HEK293T (cell line): ENCODE data around the gene COX6A1.

ENCODE experiments used
- CTCF ChIA-PET: fragments of 350-600 bp; formaldehyde crosslinking; extraction: SDS; loops from one replicate; lab custom pipeline; 2021; ENCODE audit warnings: antibody characterized with exemption, inconsistent platforms; lab: Yijun Ruan, JAX
- POLR2A ChIA-PET: fragments of 350-600 bp; formaldehyde crosslinking; extraction: SDS; loops from one replicate; lab custom pipeline; 2020; ENCODE audit warnings: antibody characterized with exemption, inconsistent platforms; lab: Yijun Ruan, JAX
- DNase-seq: peaks from one replicate; pipeline ENCODE4 v3.0.0; 2012; ENCODE audit warnings: mixed read lengths; ENCODE audit errors: extremely low spot score
- ARNT ChIP-seq: fragments of 450-650 bp; IDR thresholded peaks from 2 replicates; pipeline ENCODE4 v1.6.1; 2017; ENCODE audit warnings: mild to moderate bottlenecking
- BHLHE40 ChIP-seq: fragments of 450-650 bp; IDR thresholded peaks from 2 replicates; pipeline ENCODE4 v1.6.1; 2016; ENCODE audit warnings: mild to moderate bottlenecking, moderate library complexity, borderline replicate concordance
- CTBP1 ChIP-seq: fragments of 450-650 bp; IDR thresholded peaks from 2 replicates; pipeline ENCODE4 v1.6.1; 2016; ENCODE audit warnings: borderline replicate concordance
- ELF4 ChIP-seq: fragments of 450-650 bp; IDR thresholded peaks from 2 replicates; pipeline ENCODE4 v1.6.1; 2017; ENCODE audit warnings: antibody characterized with exemption
- FOXA1 ChIP-seq: fragments of 450-650 bp; IDR thresholded peaks from 2 replicates; pipeline ENCODE4 v1.6.1; 2016; ENCODE audit warnings: mild to moderate bottlenecking
- FOXK2 ChIP-seq: fragments of 450-650 bp; IDR thresholded peaks from 2 replicates; pipeline ENCODE4 v1.6.1; 2016; ENCODE audit warnings: mild to moderate bottlenecking
- FOXM1 ChIP-seq: fragments of 450-650 bp; IDR thresholded peaks from 2 replicates; pipeline ENCODE4 v1.6.1; 2017; ENCODE audit warnings: mild to moderate bottlenecking, borderline replicate concordance
- HDGF ChIP-seq: fragments of 450-650 bp; IDR thresholded peaks from 2 replicates; pipeline ENCODE4 v1.6.1; 2017; ENCODE audit warnings: antibody characterized with exemption, borderline replicate concordance
- L3MBTL2 ChIP-seq: fragments of 450-650 bp; conservative IDR thresholded peaks from 2 replicates; pipeline ENCODE4 v1.6.1; 2016; ENCODE audit warnings: mild to moderate bottlenecking
- LEF1 ChIP-seq: fragments of 450-650 bp; IDR thresholded peaks from 2 replicates; pipeline ENCODE4 v1.6.1; 2017; ENCODE audit warnings: mild to moderate bottlenecking, borderline replicate concordance
- NFRKB ChIP-seq: fragments of 450-650 bp; IDR thresholded peaks from 2 replicates; pipeline ENCODE4 v1.6.1; 2016; ENCODE audit warnings: mild to moderate bottlenecking, moderate library complexity
- SP1 ChIP-seq: fragments of 450-650 bp; IDR thresholded peaks from 2 replicates; pipeline ENCODE4 v1.6.1; 2017
- SUZ12 ChIP-seq: fragments of 450-650 bp; IDR thresholded peaks from 2 replicates; pipeline ENCODE4 v1.6.1; 2016; ENCODE audit warnings: mild to moderate bottlenecking
- TARDBP ChIP-seq: fragments of 450-650 bp; IDR thresholded peaks from 2 replicates; pipeline ENCODE4 v1.6.1; 2016
- ZNF384 ChIP-seq: fragments of 450-650 bp; IDR thresholded peaks from 2 replicates; pipeline ENCODE4 v1.6.1; 2016
- TF ChIP-seq, protein P1 (sequence below): fragments of 450-650 bp; IDR thresholded peaks from 2 replicates; pipeline ENCODE4 v1.6.1; 2016

COX6A1 gene

DNA sequence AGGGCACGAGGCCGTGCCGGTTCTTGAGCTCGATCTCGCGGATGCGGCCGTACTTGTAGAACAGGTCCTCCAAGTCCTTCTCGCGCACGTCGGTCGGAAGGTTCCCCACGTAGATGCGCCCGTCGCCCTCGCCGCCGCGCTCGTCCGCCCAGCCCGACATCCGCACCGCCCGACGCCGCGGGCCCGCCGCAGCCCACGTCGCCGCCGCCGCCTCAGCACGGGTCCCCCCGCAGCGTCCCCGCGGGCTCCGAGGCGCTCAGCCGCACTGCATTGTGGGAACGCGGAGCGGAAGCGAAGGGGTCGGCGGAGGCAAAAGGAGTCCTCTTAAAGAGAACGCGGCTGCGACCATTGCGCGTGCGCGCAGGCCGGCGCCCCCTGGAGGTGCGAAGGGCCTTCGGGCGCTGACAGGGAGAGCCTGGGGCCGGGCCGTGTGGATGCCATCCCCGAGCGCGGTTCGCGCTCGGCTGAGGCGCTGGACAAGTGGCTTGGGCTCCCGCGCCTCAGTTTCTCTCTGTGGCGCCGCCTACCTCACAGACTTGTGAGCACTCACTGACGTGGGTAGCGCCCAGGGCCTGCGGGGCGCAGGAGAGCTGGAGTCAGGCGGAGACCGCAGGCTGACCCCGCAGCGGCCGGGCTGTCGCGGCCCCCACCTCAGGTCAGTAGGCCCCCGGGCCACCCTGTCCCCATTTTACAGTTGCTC is 31.7 kb downstream of the COX6A1 start, which contains the start of gene SRSF9:
TSS of gene SRSF9 (minus strand) at position 299 of the 700 bp plus-strand sequence. CDS start at position 160, 139 bp downstream.
- ChIA-PET POLR2A (interaction anchor here (0.9 to 5.4 kb wide), 13 partner anchors 12 to 268 kb away, joined by 3 to 39 read pairs (median 5); partner anchors contain the start of genes COQ5, DYNLL1, RNU4-2 and RPLP0), CTCF (interaction anchor here (0.7 to 2.5 kb wide), 7 partner anchors 10 to 59 kb away, joined by 3 to 7 read pairs (median 4); partner anchors contain the start of gene COQ5)
- TF ChIP-seq L3MBTL2 (peak; percentile 47; the same call in 1 of the 2 replicates), ELF4 (peak; percentile 19; the same call in 1 of the 2 replicates), HDGF (no peak), FOXM1 (peak; percentile 73; the same call in 1 of the 2 replicates), LEF1 (peak; percentile 35; the same call in 1 of the 2 replicates)
- peak; percentile 97 for DNase-seq

DNA sequence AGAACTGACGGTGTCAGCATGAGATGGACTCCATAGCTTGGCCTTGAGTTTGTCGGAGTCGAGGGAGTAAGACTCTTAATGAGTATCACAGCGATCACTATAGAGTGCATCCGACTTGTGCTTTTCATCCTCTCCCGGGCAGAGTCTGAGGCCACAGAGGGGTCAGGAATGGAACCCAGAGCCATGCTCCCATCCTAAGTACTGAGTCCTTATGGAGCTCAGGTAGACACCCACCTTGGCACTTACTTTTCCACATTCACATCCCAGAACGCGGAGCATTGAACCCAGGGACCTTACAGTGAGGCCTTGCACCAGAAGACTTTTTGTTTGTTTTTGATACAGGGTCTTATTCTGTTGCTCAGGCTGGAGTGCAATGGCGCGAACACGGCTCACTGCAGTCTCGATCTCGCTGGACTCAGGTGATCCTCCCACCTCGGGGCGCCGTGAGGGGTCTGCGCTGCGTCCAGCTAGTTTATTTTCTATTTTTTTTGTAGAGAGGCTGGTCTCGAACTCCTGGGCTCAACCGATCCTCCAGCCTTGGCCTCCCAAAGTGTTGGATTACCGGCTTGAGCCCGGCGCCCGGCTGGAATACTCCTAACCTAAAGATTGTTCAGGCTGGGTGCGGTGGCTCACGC is 32.4 kb downstream of the COX6A1 start:
- peak; percentile 33 for DNase-seq
- ChIA-PET CTCF (interaction anchor here (0.7 to 2.5 kb wide), 5 partner anchors 9 to 59 kb away, joined by 3 to 6 read pairs (median 3); partner anchors contain the start of gene COQ5), POLR2A (interaction anchor here (0.6 to 5.4 kb wide), 13 partner anchors 12 to 269 kb away, joined by 3 to 39 read pairs (median 4); partner anchors contain the start of genes COQ5, DYNLL1, RNU4-2 and RPLP0)
- TF ChIP-seq CTBP1 (no peak), HDGF (no peak), FOXM1 (no peak), SP1 (no peak), SUZ12 (no peak), FOXA1 (no peak), BHLHE40 (no peak), ARNT (no peak), FOXK2 (no peak), ELF4 (no peak), TARDBP (no peak)
- TF ChIP-seq, protein P1, sequence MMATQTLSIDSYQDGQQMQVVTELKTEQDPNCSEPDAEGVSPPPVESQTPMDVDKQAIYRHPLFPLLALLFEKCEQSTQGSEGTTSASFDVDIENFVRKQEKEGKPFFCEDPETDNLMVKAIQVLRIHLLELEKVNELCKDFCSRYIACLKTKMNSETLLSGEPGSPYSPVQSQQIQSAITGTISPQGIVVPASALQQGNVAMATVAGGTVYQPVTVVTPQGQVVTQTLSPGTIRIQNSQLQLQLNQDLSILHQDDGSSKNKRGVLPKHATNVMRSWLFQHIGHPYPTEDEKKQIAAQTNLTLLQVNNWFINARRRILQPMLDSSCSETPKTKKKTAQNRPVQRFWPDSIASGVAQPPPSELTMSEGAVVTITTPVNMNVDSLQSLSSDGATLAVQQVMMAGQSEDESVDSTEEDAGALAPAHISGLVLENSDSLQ: no peak

- CTCF ChIA-PET: interaction anchor here (0.7 kb wide), 1 partner anchor 970 kb away, joined by 13 read pairs; no protein-coding TSS in a partner anchor
Measured at GRCh38 chr12:120472521-120472920, 34.6 kb downstream of the COX6A1 start.

GRCh38 chr12:120473807-120474615 is 36.1 kb downstream of the COX6A1 start:
- no peak for TF ChIP-seq CTBP1
- ChIA-PET CTCF (interaction anchor here (0.6 to 1.1 kb wide), 3 partner anchors 15 to 325 kb away, joined by 3 to 4 read pairs (median 4); partner anchors contain the start of gene SIRT4), POLR2A (interaction anchor here (1.2 to 2.4 kb wide), 5 partner anchors 15 to 182 kb away, joined by 3 to 7 read pairs (median 4); partner anchors contain the start of gene RNU4-2)
- no peak for DNase-seq

More at GRCh38 chr12:120472521-120472920, 34.6 kb downstream of the COX6A1 start:
- POLR2A ChIA-PET: interaction anchor here (5.4 kb wide), 1 partner anchor 24 kb away, joined by 39 read pairs; the partner anchor contains the start of gene DYNLL1
- DNase-seq: no peak
- TF ChIP-seq SUZ12 (no peak), L3MBTL2 (no peak), CTBP1 (no peak), FOXA1 (no peak), HDGF (no peak), TARDBP (no peak), FOXK2 (no peak), NFRKB (no peak)
- TF ChIP-seq, protein P1: no peak

- DNase-seq: no peak
Measured at GRCh38 chr12:120474616-120474960, 36.7 kb downstream of the COX6A1 start.

More at GRCh38 chr12:120474616-120474960, 36.7 kb downstream of the COX6A1 start:
- ChIA-PET CTCF (interaction anchor here (0.5 to 1.1 kb wide), 4 partner anchors 15 to 1630 kb away, joined by 3 to 4 read pairs (median 4); partner anchors contain the start of gene SIRT4), POLR2A (interaction anchor here (1.2 to 2.4 kb wide), 5 partner anchors 14 to 183 kb away, joined by 3 to 7 read pairs (median 4); partner anchors contain the start of gene RNU4-2)
- TF ChIP-seq ARNT: no peak
- no peak for TF ChIP-seq CTBP1
- TF ChIP-seq, protein P1: no peak
- TF ChIP-seq NFRKB: no peak
- no peak for TF ChIP-seq HDGF
- no peak for TF ChIP-seq FOXM1
- TF ChIP-seq TARDBP: no peak
- TF ChIP-seq SP1: no peak
- no peak for TF ChIP-seq L3MBTL2
- TF ChIP-seq BHLHE40: no peak
- no peak for TF ChIP-seq SUZ12
- no peak for TF ChIP-seq ELF4
- no peak for TF ChIP-seq FOXA1
- no peak for TF ChIP-seq ZNF384
